Subcutaneous adipose tissue (tissue), 4 donors: Measurements from ENCODE around the gene BPIFA1. TPM values are rescaled to one million over a fixed set of nuclear protein-coding genes. Genes with fewer than 3 reads are reported as not detected.

Experiments used
- CTCF ChIP-seq: fragments of 450-650 bp; IDR thresholded peaks from one replicate; pipeline ENCODE4 v1.5.1; 2016; ENCODE audit warnings: low read depth, mild to moderate bottlenecking, control low read depth, antibody characterized with exemption, moderate library complexity
- total RNA-seq, 4 donors: library from RNA; depleted of rRNA; stranded (reverse); fragments of >200 nt; gene quantifications; one replicate each; pipeline ENCODE4 v1.1.0, GENCODE V29; 2016

The BPIFA1 gene
- total RNA-seq, 4 donors from 2014 or later, result not detected

DNA sequence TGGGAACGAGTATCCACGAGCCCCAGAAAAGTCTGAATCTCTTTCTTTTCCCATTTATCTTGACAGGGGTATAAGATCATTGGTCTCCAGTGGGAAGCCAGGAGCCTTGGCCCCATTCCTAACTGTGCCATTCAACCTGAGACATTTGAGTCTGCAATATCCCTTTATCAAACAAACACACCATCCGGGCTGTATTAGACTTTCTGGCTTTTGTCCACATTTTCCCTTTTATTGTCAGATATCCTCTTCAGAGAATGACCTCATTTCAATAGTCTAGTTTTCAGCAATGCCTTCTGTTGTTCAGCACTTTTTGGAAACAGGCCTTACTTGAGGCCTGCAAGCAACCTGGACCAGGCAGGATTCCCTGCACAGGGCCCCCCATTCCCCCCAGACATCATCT, 15.7 kb downstream of the BPIFA1 start:
- no peak for TF ChIP-seq CTCF

DNA sequence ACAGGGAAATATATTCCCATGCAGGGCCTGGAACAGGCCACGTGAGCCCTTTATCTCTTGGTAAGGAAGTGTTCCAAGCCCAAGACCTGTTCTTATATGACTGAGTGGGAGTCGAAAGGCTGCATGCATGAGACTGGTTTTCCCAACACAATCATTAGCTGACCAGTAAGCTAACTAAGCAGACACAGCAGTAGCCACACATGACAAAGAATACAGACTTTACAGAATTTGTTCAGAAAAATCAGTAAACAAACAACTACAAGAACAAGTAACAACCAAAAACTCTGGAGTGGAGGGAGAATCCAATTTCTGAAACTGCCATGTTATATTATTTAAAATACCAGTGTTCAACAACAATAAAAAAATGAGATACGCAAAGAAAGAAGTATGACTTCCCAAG, 16.7 kb downstream of the BPIFA1 start:
- no peak for TF ChIP-seq CTCF

DNA sequence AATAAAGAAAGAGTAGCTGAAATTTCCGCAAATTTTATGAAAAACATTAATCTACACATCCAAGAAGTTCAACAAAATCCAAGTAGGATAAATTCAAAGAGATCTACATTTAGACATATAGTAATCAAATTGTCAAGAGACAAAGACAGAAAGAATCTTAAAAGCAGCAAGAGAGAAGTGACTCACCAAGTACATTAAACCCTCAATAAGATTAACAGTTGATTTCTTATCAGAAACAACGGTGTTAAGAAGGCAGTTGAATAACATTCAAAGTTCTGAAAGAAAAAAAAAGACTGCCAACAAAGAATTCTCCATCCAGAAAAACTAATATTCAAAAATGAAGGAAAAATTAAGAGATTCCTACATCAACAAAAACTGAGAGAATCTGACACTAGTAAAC, 19.2 kb downstream of the BPIFA1 start:
- no peak for TF ChIP-seq CTCF

GRCh38 chr20:33257237-33257636, 21.4 kb downstream of the BPIFA1 start:
- TF ChIP-seq CTCF, result no peak

- no peak for TF ChIP-seq CTCF
These were observed 23.6 kb downstream of the BPIFA1 start for GRCh38 chr20:33259371-33259770.

- no peak for TF ChIP-seq CTCF
These were observed 25.7 kb downstream of the BPIFA1 start for GRCh38 chr20:33261465-33261864.

GRCh38 chr20:33262658-33263065, 26.9 kb downstream of the BPIFA1 start:
- TF ChIP-seq CTCF, result no peak

DNA sequence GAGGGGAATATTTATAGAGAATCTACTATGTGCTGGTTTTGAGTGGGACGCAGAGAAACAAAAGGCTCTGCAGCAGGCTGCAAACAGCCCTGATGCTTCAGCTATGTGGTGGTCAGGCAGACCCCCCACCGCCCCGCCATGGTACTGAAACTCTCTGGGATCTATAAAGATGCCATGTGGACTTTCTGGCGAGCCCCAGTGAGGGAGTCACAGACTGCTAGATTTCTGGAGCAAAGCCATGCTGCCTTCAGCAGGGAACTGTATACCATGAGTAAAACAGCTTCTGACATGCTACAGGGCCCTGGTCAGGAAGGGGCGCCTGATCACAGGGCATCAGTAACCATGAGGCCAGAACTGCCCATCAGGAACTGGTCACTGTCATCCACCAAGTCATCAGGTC, 28.0 kb downstream of the BPIFA1 start:
- TF ChIP-seq CTCF, result no peak
